Stimulated activated CD4-positive, alpha-beta T cell treated with anti-CD3 and anti-CD28 coated beads, Interleukin-1b, Interleukin-23, amount 100 ng/mL, for 4 hours (primary cell): ENCODE measurements around the gene TP53RK.
"Not testable (repeated sequence)": the region's sequence is repeated elsewhere in the genome, so short reads cannot be mapped to it uniquely, and the experiment has no call there.

Experiments
- DNase-seq, 2 donors: peaks; one replicate each; pipeline ENCODE4 v3.0.0-alpha.2; 2020; ENCODE audit warnings: low read depth in 2 of 2

TP53RK gene

DNA sequence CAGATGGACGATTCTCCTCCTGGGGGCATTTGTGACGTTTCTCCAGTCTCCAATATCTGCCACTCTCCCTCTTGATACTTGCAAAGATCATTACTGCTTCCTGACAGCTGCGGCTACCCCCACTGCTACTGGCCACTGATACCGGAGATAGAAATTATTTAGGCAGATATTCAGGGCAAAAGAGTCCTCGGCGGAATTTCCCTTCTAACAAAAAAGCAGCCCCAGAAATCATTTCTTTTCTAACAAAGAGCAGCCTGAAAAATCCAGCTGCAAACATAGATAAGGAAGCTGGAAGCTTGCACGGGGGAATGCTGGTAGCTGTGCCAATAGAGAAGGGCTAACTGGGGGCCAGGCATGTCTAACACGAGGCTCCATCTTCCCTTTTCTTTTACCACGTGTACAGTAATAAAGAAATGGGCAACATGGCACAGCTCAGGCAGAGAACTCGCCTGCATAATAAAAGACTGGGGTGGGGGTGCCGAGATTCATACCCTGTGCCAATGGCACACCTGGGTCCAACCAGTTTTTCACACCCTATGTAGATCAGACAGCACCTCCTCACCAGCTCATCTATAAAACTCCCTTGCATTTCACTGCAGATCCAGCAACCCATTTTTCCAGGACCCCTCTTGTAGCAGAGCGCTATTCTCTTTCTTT lies 6.1 kb downstream of the TP53RK start:
- no peak for DNase-seq

DNA sequence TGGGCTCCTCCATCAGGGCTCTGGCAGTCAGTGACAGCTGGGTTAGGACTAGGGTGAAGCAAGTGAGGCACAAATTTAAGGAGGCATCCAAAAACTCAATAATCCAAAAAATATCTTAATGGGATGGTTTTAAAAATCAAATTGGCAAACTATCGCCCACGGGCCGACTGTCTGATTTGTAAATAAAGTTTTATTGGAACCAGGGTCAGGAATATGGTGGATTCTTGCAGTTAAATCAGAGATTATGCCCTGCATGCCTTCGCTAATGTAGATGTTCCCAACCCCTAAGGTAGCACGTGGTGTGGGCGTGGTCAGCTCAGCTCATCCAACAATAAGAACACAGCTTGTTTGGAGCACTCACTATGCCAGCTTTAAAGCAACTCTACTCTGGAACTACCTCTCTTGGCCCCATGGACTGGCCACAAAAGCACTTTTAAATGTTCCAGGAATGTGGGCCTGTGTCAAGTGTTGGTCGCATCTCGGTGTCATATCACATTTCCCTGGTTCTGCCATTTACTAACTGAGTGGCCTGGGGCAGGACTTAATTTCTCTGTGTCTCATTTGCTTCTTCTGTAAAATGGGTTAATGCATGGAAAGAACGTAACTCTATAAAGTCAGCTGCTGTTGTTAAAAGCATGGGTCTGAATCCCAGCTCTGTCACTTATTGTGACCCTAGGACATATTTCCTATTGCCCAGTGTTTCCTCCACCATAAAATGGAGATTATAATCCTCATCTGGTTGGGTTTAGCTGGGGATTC lies 7.0 kb downstream of the TP53RK start:
- no peak for DNase-seq

DNA sequence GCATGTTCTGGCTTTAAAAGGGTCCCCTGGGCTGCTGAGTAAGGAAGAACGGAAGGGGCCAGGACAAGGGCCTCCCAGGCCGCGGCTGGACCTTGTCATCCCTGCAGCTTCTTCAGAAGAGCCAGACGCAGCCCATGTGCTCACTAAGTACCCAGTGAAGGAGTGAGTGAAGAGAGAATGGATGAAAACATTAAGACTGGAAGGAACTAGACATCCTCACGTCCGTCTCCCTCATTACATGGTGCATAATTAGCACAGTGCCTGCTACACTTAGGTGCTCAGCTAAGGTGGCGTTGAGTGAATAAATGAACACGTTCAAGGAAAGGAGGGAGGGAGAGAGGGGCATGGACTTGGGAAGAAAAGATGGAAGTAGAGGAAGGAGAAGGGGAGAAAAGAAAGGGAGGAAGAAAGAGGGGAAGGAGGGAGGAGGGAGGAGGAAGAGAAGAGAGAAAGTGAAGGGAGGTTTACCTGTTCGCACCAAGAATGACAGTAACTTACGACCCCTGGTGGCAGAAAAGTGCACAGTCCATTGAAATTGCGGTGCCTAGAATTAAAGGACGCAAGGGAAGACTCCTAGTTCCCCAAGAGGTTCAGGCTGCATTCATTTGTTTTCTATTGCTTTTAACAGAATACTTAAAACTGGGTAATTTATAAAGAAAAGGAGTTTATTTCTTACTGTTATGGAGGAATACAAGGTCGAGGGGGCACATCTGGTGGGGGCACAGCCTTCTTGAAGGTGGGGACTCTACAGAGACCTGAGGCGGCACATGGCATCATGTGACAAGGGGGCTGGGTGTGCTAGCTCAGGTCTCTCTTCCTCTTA lies 8.0 kb downstream of the TP53RK start:
- DNase-seq = peak; percentile 51 to 61

DNA sequence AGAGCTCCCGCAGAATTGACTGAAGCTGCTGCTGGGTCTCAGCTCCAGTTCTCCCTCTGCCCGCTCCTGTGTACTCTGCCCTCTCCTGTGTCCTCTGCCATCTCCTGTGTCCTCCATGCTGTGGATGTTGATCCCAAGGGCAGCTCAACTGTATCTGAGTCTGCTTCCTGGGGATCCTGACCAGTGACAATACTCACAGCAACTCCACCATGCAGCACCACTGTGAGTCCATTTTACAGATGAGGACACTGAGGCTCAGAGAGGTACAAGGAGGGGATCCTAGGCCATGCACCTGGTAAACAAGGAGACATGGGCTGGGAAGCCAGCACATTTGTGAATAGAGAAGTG lies 8.6 kb downstream of the TP53RK start:
- DNase-seq = no peak

DNA sequence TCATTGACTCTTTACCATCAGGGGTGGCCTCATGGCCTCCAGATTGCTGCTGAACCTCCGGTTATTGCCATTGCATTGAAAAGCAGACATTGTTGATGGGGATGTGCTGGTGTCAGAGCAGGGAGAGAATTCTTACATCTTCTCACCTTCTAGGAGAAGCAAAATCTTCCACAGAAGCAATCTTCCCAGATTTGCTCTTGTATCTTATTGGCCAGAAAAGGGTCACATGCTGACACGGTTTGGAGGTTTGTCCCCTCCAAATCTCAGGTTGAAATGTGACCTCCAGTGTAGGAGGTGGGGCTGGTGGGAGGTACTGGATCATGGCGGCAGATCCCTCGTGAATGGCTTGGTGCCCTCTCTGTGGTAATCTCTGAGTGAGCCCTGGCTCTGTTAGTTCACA lies 10.7 kb downstream of the TP53RK start:
- DNase-seq = no peak

DNA sequence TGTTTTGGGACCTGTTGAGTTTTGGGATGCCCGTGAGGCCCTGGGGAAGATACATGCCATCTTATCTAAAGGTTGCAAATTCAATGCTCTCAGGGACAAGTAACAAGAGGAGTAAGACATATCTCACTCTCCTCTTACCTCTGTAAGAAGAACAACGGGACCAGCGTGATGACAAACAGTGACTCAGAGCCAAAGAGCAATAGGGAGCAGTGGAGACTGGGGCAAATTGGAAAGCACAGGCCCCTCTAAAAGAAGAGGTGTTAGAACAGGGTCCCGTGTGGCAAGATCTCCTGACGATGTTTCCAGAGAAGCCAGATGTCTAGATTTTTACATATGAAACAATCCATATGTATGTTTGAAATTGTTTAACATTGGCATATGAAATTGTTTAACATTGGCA lies 11.6 kb downstream of the TP53RK start:
- DNase-seq = no peak

DNA sequence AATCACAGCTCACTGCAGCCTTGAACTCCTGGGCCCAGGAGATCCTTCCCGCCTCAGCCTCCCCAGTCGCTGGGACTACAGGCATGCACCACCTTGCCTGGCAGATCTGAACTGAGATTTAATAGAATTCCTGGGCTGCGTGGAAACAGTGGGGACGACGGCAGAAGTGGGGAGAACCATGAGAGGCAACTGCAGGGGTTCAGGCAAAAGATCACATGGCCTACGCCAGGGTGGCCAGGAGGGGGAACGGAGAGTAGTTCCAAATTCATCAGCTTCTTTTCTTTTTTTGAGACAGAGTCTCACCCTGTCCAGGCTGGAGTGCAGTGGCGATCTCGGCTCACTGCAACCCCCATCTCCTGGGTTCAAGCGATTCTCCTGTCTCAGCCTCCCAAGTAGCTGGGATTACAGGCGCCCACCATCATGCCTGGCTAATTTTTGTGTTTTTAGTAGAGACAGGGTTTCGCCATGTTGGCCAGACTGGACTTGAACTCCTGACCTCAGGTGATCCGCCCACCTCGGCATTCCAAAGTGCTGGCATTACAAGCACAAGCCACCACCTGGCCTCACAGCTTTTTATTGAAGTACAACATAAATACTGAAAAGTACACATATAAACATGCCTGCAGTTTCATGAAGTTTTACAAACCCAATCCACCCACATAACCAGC lies 12.5 kb downstream of the TP53RK start:
- not testable (repeated sequence) for DNase-seq

DNA sequence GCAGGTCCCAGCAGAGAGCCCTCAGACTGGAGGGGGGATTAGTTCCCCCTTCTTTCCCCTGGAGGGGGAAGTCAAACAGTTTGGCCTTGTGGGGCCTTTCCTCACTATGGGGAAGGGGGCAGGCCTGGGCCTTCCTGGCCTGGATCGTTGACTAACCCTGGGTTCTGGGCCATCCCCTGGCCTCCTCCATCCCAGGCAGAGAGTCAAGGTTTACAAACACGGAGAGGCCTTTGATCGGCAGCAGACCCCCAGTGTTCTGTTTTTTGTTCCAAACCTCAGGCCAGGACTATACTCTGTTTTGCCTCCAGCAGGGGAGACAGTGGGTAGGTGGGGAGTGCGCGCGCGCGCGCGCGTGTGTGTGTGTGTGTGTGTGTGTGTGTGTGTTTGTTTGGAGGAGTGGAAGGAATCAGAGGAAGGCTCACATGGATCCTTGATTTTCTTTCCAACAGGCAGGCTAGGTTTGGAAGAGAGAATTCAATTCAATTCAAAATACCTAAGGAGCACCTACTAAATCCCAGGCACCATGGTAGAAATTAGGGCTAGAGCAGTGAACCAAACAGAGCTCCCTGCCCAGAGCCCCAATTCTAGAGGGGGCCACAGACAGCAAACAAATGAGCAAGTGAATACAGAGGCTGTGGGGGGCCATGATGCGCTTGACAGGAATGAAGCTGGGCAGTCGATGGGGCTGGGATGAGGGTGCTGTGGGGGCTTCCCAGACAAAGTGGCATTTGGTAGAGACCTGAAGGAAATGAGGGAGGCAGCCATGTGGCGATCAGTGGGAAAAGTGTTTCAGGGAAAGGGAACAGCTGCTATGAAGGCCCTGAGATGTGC lies 14.8 kb downstream of the TP53RK start:
- no peak for DNase-seq

DNA sequence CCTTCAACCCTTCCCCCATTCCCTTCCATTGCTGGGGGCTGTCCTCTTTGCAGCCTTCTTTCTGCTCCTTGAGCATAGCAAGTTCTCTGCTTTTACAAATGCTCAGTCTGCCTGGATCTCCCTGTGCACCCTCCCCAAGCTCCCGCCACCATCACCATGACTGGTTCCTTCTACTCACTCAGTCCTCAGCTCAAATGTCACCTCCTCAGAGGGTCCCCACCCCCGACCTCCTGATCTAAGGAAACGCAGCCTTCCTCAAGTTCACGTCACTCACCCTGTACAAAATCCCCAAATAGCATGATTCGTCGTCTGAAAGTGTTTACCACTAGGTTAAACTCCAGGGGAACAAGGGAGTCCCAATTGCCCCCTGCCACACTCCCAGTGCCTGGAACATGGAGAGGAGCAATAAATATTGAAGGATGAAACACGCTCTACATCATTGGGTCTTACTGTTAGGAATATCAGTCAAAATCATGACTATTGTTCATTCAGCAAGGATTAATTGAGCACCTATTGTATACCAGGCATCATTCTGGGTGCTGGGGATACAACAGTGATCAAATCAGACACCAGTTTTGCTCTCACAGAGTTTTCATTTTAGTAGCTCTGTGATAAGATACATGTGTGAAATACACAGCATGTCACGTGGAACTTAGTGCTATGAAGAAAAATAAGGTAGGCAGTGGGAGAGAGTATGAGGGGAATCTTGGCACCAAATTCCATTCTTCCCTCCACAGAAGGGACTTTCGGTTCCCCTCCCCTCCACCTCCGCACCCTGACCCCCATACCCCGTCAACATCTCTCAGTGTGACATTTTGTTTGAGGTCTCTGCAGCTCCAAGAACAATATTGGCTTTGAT lies 15.6 kb downstream of the TP53RK start:
- no peak for DNase-seq

DNA sequence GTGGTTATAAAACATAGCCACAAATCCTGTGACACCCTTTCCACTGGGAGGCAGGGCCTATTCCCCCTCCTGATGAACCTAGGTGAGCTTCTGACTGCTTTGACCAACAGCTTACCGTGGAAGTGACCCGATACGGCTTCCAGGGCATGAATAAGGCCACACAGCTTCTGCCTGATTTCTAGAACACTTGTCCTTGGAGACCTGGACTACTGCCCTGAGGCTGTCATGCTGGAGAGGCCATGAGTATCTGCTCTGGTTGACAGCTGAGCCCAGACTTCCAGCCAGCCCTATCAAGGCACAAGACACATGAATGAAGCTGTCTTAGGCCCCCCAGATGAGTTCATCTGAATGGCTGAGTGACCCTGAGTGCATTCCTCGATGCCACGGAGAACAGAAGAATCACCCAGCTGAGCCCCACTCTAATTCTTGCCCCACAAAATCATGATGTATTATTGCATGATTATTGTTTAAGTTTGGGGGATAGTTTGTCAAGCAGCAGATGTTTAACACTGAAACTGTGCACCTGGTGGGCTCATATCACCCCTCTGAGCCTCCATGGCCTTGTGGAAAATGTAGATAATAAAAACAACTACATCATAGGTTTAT lies 16.6 kb downstream of the TP53RK start:
- DNase-seq = no peak

DNA sequence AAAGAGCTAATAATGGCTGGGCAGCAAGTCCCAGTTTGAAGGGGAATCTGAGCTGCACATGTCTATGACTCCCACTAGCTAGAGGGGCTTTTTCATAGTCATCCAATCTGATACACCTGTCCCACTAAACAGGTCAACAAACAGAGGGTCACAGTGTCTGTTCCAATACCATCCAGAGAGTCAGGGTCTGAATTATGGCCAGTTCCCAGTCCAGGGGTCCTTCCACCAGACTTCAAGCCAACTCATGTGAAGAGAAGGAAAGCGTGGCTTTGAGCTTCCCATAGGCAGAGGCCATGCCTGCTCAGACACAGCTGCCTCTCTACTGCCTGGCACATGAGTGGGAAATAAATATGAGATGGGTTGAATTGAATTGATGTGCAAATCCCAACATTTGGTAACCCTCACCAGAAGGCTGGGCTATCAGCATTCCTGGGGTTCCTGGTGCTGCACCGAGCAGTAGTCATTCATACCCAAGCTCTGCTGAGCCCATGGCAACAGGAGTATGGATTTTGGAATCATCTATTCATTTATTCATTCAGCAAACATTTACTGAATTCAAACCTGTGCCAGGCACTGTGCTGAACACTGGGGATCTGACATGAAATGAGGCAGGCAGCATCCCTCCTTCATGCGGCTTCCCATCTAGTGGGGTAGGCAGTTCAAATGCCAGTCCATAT lies 17.2 kb downstream of the TP53RK start:
- DNase-seq = no peak

DNA sequence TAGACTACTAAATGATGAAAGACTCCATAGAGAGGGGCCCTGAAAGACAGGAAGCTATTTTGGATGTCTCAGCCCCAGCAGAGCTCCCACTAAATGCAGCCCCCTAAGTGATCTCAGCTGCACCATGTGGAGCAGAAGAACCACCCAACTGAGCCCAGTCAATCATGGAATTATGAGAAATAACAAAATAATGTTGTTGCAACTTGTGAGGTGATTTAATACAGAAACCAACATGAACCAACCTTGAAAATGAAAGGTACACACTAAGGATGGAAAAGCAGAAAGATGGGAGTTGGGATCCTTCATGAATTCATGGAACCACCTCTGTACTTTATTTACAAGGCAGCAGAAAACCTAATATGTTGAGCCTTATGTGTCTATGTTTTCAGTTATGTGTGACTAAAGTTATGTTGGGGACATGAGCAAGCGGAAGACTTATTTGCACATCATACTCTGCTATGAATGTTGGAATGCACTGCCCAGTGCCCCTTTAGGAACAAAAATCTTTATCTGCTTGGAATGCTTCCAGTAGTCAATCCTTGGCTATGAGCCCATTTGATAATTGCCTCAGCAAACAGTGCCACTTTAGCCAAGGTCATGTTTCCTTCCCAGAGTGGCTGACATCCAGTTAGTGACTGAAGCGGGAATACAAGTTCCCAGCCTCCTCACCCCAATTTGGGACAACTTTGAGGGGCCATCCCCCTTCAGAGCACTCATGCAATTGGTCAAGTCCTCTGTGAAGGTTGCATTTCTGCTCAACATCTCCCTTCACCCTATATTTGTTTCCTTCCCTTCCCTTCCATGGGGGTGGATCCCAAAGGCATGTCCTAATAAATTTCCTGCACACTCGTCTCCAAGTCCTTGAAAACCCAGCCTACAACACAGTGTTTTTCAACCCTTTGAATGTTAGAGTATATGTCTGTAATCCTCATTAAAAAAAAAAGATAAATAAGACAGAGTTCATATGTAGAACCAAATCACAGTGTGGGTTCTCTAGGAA lies 18.4 kb downstream of the TP53RK start:
- DNase-seq = no peak

DNA sequence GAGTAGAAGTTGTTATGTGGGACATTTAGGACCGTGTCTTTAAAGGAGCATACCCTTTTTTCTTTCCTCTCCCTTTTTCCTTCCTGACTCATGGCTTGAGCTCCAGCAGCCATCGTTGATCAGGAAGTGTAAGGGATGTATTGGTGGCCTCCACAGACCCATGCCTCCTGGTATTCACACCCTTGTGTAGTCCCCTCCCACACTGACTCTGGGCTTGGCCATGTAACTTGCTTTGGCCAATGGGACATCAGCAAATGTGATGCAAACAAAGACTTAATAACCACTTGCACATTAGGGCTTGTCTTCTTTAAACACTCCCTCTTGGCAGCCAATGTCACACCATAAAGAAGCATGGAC lies 19.0 kb downstream of the TP53RK start:
- no peak for DNase-seq

DNA sequence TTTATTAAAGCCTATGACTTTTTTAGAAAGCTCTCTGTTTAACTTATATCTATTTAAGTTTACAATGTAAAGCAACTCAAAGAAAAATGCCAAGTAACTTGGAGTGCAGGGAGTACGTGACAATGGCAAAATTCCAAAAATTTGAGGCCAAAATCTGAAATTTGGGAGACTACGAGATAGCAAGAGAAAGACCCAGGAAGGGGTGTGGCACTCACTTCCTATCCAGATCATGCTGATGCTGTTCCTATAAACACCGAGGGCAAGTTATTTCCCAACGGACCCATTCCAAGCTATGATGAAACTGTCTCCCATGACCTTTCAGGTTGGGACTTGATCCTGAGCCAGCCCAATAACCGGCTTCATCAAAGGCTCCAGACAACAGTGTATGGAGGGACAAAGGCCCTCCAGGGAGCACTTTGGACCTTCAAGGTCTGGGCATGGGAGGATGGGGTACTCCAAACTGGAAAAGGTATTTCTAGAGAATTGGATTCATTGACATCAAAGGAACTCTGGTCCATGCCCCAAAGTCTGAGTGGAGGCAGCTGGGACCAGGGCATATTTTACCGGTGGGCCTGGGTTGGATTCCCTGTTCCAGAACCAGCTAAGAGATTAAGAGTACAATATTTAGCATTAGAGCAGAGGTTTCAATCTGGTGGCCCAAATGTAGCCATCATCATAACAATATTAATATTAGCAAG lies 22.3 kb downstream of the TP53RK start:
- no peak for DNase-seq

DNA sequence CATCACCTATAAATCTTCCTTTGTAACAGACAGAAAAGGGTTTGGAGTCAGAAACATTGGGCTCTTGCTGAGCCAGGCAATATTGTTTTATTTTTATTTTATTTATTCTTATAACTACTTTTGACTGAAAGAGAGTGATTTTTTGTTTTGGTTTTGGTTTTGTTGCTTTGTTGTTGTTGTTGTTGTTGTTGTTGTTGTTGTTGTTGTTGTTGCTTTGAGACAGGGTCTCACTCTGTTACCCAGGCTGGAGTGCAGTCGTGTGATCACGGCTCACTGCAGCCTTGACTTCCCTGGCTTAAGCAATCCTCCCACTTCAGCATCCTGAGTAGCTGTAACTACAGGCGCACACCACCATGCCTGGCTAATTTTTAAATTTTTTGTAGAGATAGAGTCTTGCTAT lies 22.9 kb downstream of the TP53RK start:
- no peak for DNase-seq

DNA sequence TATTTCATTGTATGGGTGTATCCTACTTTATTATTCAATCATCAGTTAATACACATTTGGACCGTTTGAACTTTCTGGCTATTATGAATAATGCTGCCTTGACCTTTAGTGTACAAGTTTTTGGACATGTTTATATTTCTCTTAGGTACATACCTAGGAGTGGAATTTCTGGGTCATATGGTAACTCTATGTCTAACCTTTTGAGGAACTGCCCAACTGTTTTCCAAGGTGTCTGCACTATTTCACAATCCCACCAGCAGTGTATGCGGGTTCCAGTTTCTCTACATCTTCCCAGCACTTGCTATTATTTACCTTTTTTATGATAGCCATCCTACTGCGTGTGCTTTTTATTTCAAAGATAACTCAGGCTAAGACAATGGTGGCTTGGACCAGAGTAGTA lies 23.6 kb downstream of the TP53RK start:
- DNase-seq = no peak

DNA sequence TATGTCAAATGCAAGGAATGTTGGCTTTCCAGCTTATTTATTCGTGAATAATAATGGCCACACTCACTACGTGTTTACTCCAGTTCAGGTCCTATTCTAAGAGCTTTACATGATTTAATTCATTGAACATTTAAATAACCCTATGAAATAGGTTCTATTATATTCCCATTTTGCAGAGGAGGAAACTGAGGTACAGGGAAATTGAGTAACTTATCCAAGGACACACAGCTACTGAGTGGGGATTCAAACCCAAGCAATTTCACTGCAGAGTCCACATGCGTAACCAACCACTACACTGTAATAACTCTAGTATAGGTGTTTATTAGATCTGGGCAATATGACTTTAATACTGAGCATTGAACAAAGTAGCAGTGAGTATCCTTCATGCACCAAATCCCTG lies 25.7 kb downstream of the TP53RK start:
- no peak for DNase-seq

DNA sequence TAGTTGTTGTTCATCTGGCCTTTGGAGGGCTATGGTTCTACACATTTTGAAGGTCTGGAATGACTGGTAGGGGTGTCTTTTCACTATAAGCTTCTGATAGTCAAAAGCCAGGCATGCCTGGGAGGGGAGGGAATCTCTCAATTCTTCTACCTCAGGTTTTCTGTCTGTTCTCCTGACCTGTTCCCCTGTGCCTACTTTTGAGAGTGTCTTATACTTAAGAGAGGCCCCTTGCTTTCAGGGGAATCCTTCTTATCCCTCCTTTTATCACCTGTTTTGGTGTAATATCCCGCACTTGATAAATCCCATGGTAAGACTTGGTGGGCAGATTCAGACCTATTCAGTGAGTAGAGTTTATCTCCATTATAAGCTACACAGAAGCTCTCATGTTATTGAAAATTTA lies 27.6 kb downstream of the TP53RK start:
- DNase-seq = no peak
